ENCODE measurements around the gene DNAJC17.

GRCh38 chr15:40844696-40845030 lies 37.4 kb upstream of the DNAJC17 start:
- no peak for TF ChIP-seq CTCF (IDR thresholded peaks at IDR 0.05)
- TF ChIP-seq TCF7L2 (IDR thresholded peaks at IDR 0.05; ENCODE audit: low read depth, low read length): no peak
- TF ChIP-seq POLR2AphosphoS5 (IDR thresholded peaks at IDR 0.05; ENCODE audit: low read depth, low read length): no peak
